ENCODE measurements around the gene CD79B.
"Not testable (repeated sequence)": the region's sequence is repeated elsewhere in the genome, so short reads cannot be mapped to it uniquely, and the experiment has no call there.

Gene CD79B

DNA sequence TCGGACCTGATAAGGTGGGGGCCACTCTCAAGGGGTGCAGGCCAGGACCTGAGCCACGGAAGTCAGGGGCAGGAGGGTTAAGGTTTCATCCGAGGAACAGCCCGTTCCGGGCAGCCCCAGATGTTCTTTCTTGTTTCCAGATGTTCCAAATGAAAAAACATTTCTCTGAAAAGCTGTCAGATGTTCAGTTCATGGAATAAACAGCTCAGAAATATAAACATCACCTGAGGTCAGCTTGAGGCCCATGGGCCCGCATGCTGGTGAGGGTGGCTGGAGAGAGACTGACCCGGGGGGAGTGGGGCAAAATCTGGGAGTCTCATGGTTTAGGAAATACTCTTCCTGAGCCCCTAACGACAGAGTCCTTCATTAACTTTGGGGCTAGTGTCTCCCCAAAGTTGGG is 1.5 kb upstream of the CD79B start:
- DNase-seq, result no peak

DNA sequence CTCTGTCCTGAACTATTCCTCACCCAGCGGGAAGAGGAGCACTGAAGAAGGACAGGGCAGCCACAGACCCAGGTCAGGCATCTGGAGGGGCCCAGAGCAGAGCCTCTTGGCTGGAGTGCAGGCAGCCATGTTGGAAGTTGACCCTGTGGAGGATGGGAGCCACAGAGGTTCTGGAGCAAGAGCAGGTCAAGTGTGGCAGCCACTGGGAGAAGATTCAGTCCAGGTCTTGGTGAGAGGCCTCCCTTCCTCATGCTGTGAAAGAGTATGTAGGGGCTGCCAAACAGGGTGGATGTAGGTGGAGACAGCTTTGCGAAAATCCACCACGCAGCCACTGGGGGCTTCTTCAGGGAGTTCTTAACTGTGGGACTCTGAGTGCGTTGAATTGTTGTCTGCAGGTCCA is 590 bp upstream of the CD79B start:
- no peak for DNase-seq

DNA sequence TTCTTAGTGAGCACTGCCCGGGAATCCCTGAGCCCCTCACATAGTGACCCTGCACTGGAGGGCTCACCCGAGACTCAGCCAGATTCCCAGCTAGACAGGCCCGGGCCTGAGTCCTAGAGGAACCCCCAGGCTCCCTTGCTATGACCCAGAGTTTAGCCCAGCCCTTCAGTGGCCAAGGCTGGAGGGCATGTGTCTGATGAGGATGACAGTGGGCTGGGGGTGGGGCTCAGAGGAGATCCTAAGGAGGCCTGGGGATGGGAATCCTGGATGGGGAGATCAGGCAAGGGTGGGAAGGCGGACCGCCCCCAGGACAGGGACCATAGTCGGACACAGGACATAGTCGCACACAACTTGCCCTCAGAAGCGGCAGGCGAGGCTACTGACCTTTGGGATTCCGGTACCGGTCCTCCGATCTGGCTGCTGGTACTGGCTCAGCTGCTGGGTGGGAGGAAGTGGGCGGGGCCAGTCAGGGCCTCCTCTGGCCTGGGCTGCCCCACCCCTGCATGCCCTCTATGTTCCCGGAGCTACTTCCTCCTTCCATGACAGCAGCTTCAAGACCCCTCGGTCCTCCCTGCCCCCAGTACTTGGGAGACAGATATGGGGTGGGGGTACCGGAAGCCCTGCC is 1.1 kb downstream of the CD79B start:
- DNase-seq, result peak in 2 of 51 donors; percentile 7 to 19

DNA sequence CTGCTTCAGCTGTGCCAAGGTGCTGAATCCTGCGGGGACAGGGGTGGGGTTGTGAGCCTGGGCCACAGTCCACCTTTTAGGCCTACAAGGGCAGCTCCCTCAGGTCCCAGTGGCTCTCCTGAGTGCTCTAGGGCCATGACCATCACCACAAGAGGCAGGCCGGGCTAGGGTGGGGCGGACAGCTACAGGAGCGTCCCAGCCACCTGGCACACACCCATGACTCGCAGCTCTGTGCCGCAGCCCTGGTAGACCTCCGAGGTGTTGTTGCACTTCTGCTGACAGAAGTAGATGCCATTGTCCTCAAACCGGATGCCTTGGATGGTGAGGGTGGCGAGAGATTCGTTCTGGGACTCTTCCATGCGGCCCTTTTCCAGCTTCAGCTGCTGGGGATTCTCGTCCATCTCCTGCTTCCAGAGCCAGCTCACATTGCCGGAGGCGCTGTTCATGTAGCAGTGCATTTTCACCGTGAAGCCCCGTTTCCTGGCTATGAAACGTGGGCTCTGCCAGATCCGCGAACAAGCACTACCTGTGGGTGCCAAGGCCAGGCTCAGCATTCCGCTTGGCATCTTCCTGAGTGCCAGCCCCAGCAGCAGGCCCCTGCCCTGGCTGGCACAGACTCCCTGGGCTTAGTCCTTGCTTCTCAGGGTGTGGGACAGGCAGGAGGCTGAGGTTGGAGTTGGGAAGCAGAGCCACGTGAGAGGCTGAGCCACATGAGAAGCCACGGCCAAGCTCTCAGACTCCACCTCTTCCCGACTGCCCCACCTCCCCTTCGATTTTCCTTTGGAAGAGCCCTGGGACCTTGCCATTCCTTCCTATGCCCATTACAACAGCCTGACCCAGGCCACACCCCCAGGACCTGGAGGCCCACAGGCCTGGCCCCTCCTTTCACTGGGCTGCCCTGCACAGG is 2.0 kb downstream of the CD79B start:
- DNase-seq, result peak in 1 of 51 donors; percentile 14

DNA sequence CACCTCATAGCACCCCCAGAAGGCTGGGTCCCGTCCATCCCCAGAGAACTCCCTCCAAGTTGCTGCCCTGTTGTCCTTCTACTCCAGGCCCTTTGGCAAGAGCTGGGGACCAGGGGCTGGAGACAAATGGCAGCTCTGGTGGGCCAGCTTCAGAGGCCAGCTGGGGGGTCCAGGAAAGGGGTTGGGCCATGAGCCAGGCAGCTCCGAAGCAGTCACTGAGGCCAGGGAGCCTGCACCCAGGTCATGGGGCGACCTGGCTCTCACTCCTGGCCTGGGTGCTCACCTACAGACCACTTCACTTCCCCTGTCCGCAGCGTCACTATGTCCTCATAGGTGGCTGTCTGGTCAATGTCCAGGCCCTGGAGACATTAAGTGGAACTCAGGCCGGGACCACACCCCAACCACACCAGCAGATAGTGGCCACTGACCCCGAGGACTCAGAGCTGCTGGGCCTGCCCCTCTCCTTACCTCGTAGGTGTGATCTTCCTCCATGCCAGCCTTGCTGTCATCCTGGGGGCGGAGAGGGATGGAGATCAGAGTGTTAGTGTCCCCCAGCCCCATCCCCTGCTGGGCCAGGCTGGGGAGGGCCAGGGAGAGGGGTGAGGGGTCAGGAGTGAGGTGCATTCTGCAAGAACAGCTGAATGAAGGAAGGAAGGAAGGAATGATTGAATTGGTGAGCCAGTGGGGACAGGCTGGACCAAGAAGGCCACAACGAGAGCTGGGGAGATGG is 3.0 kb downstream of the CD79B start:
- no peak for DNase-seq

DNA sequence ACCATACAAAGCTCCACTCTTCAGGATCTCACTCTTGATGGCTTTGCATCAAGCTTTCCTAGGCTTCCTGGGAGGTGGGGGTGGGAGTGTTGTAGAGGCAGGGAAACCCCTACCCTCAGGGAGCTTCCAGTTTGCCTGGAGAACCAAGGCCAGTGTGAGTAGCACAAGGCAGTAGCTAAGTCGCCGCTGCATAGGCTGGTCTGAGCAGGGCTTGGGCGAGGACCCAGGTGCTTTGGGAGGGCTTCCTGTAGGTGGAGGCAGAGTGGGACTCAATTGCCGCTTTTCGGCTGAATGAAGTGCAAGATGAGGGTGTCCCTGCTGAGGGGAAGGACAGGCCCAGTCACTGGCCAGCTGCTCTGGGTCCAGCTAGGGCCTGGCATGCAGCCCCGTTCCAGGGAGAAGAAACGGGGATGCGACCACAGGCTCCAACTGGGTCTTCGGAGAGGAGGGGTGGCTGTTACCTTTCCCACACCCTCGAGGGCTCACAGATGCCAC is 3.9 kb downstream of the CD79B start:
- no peak for DNase-seq

DNA sequence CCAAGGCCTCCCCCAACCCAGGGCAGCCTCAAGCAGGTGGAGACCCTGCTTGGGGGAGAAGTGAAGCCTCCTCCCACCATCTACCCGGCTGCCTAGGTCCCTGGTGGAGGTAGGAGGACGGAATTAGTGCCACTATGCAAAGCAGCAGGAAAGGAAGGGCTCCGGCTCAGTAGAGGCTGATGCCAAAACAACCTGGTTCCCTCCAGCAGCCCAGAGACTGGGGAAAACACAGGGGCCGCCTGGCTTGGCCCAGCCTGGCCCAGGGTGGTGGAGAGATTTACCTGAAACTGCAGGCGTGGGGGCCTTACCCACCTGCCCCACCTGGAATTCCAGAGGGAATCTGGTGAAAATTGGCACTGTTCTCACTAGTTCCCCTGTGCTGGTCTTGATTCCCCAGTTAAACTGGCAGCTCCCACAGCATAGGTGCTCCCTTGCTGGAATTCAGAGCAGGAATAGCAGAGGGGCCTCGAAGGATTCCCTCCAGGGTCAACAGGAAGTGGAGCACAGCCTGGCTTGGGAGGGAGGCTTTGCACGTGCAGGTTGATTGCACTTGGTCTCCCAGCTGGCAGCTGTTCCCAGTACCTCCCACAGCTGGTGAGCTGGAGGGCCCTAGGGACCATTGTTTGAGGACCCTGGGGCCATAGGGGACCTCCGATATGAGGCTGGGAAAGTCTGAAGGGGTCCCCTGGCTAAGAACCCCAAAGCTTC is 4.5 kb downstream of the CD79B start:
- DNase-seq, result no peak

DNA sequence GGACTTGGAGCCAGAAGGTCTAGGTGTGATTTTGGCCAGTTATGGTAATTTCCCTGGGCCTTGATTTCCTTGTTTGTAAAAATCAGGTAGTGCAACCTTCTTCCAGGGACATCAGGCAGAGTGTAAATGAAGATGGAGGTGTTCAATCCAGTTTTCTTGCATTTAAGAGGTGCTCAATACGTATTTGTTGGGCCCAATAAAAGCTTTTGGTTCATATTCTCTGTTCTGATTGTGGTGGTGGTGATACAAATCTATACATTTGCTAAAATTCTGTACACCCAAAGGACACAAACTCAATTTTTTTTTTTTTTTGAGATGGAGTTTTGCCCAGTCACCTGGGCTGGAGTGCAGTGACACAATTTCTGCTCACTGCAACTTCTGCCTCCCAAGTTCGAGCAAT is 6.0 kb downstream of the CD79B start:
- DNase-seq, result no peak

DNA sequence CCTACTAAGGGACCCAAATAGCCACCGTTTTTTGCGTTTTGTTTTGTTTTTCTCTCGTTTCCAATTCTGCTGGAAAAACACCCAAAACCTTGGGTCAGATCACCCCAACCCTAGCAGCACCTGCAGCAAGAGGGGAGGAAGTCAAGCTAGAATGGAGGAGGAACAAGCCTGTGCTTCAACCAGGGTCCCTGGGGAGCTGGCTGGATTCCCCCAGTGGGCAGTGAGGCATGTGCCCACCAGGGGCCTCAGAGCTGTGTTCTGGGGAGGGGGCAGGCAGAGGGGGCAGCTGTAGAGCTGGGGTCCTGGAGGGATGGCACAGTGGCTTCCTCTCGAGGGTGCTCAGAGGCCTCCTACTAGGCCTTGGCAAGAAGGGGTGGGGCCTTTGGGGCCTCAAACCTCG is 6.5 kb downstream of the CD79B start:
- no peak for DNase-seq

DNA sequence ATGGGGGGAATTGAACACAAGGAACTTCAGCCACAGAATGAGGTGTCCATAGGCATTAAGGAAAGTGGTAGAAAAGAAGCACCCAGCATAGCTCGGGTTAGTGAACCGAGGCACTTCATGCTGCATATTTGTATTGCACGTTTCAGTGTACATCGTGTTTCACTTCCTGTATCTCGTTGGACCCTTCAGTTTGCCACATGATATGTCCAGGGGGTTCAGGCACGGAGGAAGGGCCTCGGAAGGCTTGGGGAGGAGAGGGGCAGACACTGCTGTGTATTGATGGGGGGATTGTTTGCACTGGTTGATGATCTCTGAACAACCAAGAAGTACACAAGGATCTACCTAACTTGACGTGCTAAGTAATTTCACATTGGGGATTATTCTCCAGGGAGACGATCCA is 9.7 kb downstream of the CD79B start:
- not testable (repeated sequence) for DNase-seq

DNA sequence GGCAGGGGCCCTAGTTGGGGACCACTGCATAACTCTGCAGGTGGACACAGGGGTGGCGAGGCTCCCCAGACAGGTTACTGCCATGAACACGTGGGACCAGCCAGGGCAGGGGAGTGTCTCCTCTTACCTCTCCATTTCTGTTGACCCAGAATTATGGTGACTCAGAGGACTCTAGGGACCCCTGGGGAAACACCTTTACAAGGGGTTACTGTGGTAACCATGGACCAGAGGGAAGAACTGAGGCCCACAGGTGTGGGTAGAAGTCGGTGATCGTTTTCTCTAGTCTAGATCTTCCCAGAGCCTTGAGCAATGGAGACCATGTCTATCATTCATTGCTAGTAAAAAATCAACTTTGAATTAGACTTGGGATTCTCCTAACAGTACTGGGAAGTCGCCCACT is 11.4 kb downstream of the CD79B start:
- DNase-seq, result not testable (repeated sequence)

DNA sequence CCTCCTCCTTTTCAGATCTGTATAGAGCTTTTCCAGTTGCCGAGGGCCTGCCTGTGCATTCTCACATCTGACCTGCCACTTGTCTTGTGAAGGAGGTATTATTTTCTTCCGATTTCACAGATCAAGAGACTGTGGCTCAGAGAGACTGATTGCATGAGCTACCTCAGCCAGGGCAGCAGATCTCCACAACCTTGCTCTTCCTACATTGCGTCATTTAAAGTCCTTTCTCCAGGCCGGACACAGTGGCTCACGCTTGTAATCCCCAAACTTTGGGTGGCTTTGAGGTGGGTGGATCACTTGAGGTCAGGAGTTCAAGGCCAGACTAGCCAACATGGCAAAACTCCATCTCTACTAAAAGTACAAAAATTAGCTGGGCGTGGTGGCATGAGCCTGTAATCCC is 12.1 kb downstream of the CD79B start:
- not testable (repeated sequence) for DNase-seq

DNA sequence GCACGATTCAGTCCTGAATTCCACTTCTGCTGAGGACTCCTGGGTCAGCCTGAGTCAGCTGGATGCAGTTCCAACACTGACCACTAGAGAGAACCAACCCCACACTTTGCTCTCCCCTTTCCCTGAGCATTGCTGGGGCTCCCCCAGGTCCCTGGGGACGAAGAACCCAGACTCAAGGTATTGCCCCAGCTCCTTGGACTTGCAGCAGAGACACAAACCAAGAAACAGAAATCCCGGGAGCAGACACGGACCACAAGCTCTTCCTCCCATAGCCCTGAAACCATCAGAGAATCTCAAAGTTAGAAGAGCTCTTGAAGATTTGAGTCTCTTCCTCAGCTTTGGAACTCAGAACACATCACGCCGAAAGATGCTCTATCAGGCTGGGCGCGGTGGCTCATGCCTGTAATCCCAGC is 12.8 kb downstream of the CD79B start:
- DNase-seq, result peak in 23 of 51 donors; percentile 5 to 40 (median 18)

DNA sequence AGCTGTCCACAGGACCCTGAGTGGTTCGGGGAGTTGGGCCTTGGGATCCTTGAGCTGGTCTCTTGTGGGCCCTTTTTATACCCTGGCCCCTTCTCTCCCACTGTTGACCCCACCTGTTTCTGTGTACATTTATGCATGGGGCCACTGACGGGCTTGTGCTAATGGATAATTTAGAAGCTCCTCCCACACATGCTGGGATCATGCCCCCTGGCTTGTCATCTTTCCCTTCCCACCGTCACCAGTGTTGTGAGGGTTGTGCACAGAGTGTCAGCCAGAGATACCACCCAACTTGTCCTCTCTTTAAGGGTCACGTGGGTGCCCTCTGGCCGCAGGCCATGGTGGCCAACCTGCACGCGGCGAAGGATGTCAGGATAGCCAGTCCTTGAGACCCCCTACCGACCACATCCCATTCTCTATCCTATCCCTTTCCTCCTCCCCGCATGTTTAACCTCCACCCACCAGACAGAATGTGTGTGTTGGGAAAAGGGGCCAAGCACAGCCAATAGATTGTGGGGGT is 13.3 kb downstream of the CD79B start, which contains the start of gene GH1:
TSS of gene GH1 (minus strand) at position 51 of the 517 bp plus-strand sequence. CDS start 63 bp downstream, outside the sequence.
- not testable (repeated sequence) for DNase-seq

DNA sequence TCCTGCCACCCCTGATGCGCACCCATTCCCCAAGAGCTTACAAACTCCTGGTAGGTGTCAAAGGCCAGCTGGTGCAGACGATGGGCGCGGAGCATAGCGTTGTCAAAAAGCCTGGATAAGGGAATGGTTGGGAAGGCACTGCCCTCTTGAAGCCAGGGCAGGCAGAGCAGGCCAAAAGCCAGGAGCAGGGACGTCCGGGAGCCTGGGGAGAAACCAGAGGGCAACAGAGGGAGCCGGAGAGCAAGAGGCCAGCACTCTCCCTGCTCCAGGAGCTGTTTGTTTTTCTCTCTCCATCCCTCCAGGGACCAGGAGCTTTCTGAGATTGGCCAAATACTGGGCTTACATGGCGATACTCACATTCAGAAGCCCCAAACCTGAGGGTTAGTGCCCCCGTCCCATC is 13.8 kb downstream of the CD79B start:
- no peak for DNase-seq

DNA sequence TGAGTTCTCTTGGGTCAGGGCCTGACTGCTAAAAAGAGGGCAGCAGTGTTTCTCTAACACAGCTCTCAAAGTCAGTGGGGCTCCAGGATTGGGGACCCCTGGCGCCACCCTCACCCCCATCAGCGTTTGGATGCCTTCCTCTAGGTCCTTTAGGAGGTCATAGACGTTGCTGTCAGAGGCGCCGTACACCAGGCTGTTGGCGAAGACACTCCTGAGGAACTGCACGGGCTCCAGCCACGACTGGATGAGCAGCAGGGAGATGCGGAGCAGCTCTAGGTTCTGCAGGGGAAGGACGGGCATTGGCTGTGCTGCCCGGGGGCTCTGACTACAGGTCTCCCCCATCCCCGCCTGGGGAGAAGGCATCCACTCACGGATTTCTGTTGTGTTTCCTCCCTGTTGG is 14.5 kb downstream of the CD79B start:
- no peak for DNase-seq

DNA sequence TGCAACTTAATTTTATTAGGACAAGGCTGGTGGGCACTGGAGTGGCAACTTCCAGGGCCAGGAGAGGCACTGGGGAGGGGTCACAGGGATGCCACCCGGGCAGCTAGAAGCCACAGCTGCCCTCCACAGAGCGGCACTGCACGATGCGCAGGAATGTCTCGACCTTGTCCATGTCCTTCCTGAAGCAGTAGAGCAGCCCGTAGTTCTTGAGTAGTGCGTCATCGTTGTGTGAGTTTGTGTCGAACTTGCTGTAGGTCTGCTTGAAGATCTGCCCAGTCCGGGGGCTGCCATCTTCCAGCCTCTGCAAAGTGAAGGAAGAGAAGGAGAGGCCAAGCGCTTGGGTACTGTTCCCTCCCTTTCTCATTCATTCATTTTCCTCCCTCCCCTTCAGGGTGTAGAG is 14.9 kb downstream of the CD79B start:
- not testable (repeated sequence) for DNase-seq

DNA sequence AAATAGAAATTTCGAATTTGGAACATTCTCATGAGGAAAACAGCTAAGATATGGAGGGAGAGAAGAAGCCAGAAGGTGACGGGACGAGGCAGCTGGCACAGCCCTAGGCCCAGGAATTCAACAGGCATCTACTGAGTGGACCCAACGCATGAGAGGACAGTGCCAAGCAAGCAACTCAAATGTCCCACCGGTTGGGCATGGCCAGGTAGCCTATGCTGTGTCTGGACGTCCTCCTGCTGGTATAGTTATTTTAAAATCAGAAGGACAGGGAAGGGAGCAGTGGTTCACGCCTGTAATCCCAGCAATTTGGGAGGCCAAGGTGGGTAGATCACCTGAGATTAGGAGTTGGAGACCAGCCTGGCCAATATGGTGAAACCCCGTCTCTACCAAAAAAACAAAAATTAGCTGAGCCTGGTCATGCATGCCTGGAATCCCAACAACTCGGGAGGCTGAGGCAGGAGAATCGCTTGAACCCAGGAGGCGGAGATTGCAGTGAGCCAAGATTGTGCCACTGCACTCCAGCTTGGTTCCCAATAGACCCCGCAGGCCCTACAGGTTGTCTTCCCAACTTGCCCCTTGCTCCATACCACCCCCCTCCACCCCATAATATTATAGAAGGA is 15.5 kb downstream of the CD79B start:
- no peak for DNase-seq

DNA sequence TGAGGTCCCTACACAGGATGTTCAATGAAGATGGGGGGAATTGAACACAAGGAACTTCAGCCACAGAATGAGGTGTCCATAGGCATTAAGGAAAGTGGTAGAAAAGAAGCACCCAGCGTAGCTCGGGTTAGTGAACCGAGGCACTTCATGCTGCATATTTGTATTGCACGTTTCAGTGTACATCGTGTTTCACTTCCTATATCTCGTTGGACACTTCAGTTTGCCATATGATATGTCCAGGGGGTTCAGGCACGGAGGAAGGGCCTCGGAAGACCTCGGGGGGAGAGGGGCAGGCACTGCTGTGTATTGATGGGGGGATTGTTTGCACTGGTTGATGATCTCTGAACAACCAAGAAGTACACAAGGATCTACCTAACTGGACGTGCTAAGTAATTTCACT is 16.4 kb downstream of the CD79B start:
- DNase-seq, result not testable (repeated sequence)

DNA sequence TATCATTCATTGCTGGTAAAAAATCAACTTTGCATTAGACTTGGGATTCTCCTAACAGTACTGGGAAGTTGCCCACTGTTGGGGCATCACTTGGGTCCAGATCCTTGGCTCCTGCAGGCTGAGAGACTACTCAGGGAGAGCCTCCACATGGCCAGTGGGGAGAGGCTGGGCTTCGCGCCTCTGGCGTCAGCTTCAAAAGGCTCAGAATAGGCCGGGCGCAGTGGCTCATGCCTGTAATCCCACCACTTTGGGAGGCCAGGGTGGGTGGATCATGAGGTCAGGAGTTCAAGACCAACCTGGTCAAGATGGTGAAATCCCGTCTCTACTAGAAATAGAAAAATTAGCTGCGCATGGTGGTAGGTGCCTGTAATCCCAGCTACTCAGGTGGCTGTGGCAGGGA is 17.7 kb downstream of the CD79B start:
- no peak for DNase-seq

Measured in hypothalamus (tissue), 51 donors.